Activated CD4-positive, alpha-beta memory T cell treated with anti-CD3 and anti-CD28 coated beads, Interleukin-2, amount 10 ng/mL, durations not matched to agents 7 days and 5 days (primary cell): ENCODE results near the gene DEFB129. TPM values are rescaled to one million over a fixed set of nuclear protein-coding genes. Genes with fewer than 3 reads are reported as not detected.
"Not testable (repeated sequence)": the region's sequence is repeated elsewhere in the genome, so short reads cannot be mapped to it uniquely, and the experiment has no call there.

Experiments used
- CTCF ChIA-PET: fragments of 350-600 bp; sonication (Branson Sonifier 250); formaldehyde crosslinking; loops from one replicate; lab custom pipeline; 2021; ENCODE audit warnings: antibody characterized with exemption, inconsistent platforms; lab: Charles Lee
- POLR2A ChIA-PET: fragments of 350-600 bp; sonication (Branson Sonifier 250); formaldehyde crosslinking; loops from one replicate; lab custom pipeline; 2021; ENCODE audit warnings: antibody characterized with exemption; lab: Charles Lee
- DNase-seq: peaks from one replicate; pipeline ENCODE4 v3.0.0-alpha.2; 2020
- H3K27ac Mint-ChIP-seq: one replicate; pipeline ENCODE4 v1.8.0; 2021; ENCODE audit warnings: mild to moderate bottlenecking, mixed read lengths
- H3K27me3 Mint-ChIP-seq: one replicate; pipeline ENCODE4 v1.8.0; 2021; ENCODE audit warnings: mixed read lengths
- H3K36me3 Mint-ChIP-seq: one replicate; pipeline ENCODE4 v1.8.0; 2021; ENCODE audit warnings: low read depth, mixed read lengths
- H3K4me1 Mint-ChIP-seq: one replicate; pipeline ENCODE4 v1.8.0; 2021; ENCODE audit warnings: mixed read lengths
- H3K4me3 Mint-ChIP-seq: one replicate; pipeline ENCODE4 v1.8.0; 2021; ENCODE audit warnings: mild to moderate bottlenecking, mixed read lengths
- H3K9me3 Mint-ChIP-seq: one replicate; pipeline ENCODE4 v1.8.0; 2021; ENCODE audit warnings: mixed read lengths
- total RNA-seq, 2 experiments: library from RNA; stranded (reverse); gene quantifications; one replicate each; pipeline ENCODE4 v1.2.3, GENCODE V29; 2021

Gene DEFB129
- total RNA-seq, 2 experiments from 2014 or later: not detected

DNA sequence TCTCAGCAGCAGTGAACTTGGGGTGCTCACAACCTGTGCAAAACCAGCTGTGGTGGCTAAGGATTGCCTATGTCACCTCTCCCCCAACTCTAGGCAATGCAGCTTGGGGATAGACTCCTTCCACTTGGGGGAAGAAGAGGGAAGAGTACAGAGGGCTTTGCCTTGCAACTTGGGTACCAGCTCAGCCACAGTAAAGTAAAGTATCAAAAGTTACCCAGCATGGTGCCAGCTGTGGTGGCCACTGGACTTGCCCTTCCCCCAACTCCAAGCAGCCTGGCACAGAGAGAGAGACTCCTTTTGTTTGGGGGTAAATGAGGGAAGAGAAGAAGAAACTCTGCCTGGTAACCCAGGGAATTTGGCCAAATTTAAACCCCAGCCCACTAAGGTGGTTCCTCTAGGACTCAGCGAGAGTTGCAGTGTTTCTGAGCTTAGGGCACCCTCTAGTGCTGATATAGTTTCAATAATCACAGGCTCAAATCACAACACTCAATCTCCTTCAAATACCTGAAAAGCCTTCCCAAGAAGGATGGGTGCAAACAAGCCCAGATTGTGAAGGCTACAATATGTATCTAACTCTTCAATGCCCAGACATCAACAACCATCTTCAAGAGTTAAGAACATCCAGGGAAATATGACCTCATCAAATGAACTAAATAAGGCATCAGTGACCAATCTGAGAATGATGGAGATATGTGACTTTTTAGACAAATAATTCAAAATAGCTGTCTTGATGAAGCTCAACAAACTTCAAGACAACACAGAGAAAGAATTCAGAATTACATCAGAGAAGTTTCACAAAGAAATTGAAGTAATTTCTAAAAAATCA, 7.6 kb upstream of the DEFB129 start:
- H3K4me3 Mint-ChIP-seq: no peak overlapping the region
- CTCF ChIA-PET: no interaction called here
- no peaks in the 10 kb centered on the region for H3K36me3 Mint-ChIP-seq
- H3K27me3 Mint-ChIP-seq: peaks cover 45% of the 10 kb centered on the region
- no peak overlapping the region for H3K27ac Mint-ChIP-seq
- H3K9me3 Mint-ChIP-seq: no peaks in the 10 kb centered on the region
- POLR2A ChIA-PET: no interaction called here
- no peak for DNase-seq
- H3K4me1 Mint-ChIP-seq: no peaks in the 10 kb centered on the region

GRCh38 chr20:221258-221830, 5.7 kb upstream of the DEFB129 start:
- Mint-ChIP-seq H3K27ac (no peak overlapping the region), H3K4me3 (no peak overlapping the region), H3K4me1 (no peaks in the 10 kb centered on the region), H3K36me3 (no peaks in the 10 kb centered on the region), H3K9me3 (no peaks in the 10 kb centered on the region), H3K27me3 (peaks cover 51% of the 10 kb centered on the region)
- ChIA-PET CTCF (interaction anchor here (1.0 kb wide), 1 partner anchor 13 kb away, joined by 3 read pairs; no protein-coding TSS in a partner anchor), POLR2A (no interaction called here)
- DNase-seq: no peak

GRCh38 chr20:225879-226278, 1.2 kb upstream of the DEFB129 start:
- H3K36me3 Mint-ChIP-seq, H3K4me3 Mint-ChIP-seq, H3K27ac Mint-ChIP-seq, CTCF ChIA-PET, DNase-seq, POLR2A ChIA-PET, H3K9me3 Mint-ChIP-seq, H3K4me1 Mint-ChIP-seq: not testable (repeated sequence)
- peaks cover 30% of the 10 kb centered on the region for H3K27me3 Mint-ChIP-seq

DNA sequence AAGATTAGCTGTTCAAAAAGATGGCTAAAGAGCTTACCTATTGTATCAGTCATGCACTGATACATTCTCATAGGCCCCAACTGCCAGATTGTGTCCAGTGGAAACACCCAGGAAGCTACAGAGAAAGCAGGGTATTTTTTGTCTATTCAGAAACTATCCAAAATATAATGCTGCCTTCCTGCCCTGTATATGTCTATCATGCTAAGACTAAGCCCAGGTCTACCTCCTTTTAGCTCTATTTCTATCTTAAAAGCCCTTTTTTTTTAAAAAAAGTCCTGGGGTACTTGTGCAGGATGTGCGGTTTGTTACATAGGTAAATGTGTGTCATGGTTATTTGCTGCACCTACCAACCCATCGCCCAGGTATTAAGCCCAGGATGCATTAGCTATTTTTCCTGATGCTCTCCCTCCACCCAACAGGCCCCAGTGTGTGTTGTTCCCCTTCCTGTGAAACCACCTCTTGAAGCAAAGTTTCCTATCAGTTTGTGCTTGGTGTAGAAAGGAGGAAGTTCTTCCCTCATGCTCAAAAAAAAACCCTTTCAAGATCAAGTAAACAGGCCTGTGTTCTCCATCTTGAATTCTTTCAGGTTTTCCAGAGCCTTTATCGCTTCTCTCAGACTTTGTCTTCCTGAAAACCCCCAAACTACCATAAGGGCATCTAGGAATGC, 514 bp downstream of the DEFB129 start:
- H3K4me3 Mint-ChIP-seq: no peak overlapping the region
- no peaks in the 10 kb centered on the region for H3K36me3 Mint-ChIP-seq
- ChIA-PET CTCF (no interaction called here), POLR2A (interaction anchor here (1.0 kb wide), 1 partner anchor 13 kb away, joined by 3 read pairs; no protein-coding TSS in a partner anchor)
- DNase-seq: no peak
- H3K4me1 Mint-ChIP-seq: peaks cover 6% of the 10 kb centered on the region
- no peaks in the 10 kb centered on the region for H3K9me3 Mint-ChIP-seq
- no peak overlapping the region for H3K27ac Mint-ChIP-seq
- H3K27me3 Mint-ChIP-seq: peaks cover 24% of the 10 kb centered on the region

DNA sequence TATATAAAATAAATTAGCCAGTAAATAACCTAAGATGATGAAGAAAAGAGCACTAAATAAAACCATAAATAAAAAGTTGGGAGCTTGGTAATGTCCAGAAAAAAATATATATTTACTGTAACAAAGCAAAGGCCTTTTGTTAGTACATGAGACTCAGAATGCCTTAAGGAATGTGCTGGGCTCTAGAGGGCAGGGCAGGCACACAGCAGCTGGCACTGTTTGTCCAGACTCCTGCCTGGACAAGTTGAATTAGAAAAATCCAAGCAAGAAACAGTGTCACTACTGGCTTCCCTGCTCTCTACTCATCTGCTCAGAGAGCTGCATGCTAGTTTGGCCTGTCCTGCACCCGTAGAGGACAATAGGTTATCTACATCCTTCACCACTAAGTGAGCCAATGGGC, 8.8 kb downstream of the DEFB129 start:
- DNase-seq: no peak
- no peaks in the 10 kb centered on the region for H3K36me3 Mint-ChIP-seq
- ChIA-PET POLR2A (no interaction called here), CTCF (no interaction called here)
- no peak overlapping the region for H3K4me3 Mint-ChIP-seq
- H3K9me3 Mint-ChIP-seq: no peaks in the 10 kb centered on the region
- peaks cover 22% of the 10 kb centered on the region for H3K4me1 Mint-ChIP-seq
- peaks cover 5% of the 10 kb centered on the region for H3K27me3 Mint-ChIP-seq
- H3K27ac Mint-ChIP-seq: no peak overlapping the region

GRCh38 chr20:237489-237888, 10.4 kb downstream of the DEFB129 start:
- ChIA-PET CTCF (interaction anchor here (1.7 kb wide), 1 partner anchor 29 kb away, joined by 11 read pairs; no protein-coding TSS in a partner anchor), POLR2A (no interaction called here)
- peaks cover 7% of the 10 kb centered on the region for H3K27me3 Mint-ChIP-seq
- H3K27ac Mint-ChIP-seq: peak overlapping the region; percentile 84
- H3K9me3 Mint-ChIP-seq: no peaks in the 10 kb centered on the region
- peak; percentile 19 for DNase-seq
- peak overlapping the region; percentile 61 for H3K4me3 Mint-ChIP-seq
- H3K36me3 Mint-ChIP-seq: no peaks in the 10 kb centered on the region
- peaks cover 22% of the 10 kb centered on the region for H3K4me1 Mint-ChIP-seq

- H3K27ac Mint-ChIP-seq: peak overlapping the region; percentile 84
- peaks cover 22% of the 10 kb centered on the region for H3K4me1 Mint-ChIP-seq
- no peaks in the 10 kb centered on the region for H3K36me3 Mint-ChIP-seq
- H3K27me3 Mint-ChIP-seq: peaks cover 8% of the 10 kb centered on the region
- ChIA-PET CTCF (interaction anchor here (1.7 kb wide), 1 partner anchor 28 kb away, joined by 11 read pairs; no protein-coding TSS in a partner anchor), POLR2A (no interaction called here)
- DNase-seq: no peak
- peak overlapping the region; percentile 61 for H3K4me3 Mint-ChIP-seq
- H3K9me3 Mint-ChIP-seq: no peaks in the 10 kb centered on the region
Observed at GRCh38 chr20:237929-238328, 10.9 kb downstream of the DEFB129 start.

- DNase-seq: no peak
- H3K27me3 Mint-ChIP-seq: peaks cover 20% of the 10 kb centered on the region
- no peak overlapping the region for H3K27ac Mint-ChIP-seq
- H3K4me1 Mint-ChIP-seq: peaks cover 9% of the 10 kb centered on the region
- H3K36me3 Mint-ChIP-seq: no peaks in the 10 kb centered on the region
- POLR2A ChIA-PET: no interaction called here
- CTCF ChIA-PET: interaction anchor here (1.1 to 1.8 kb wide), 2 partner anchors 15 to 23 kb away, joined by 3 to 6 read pairs; no protein-coding TSS in a partner anchor
- H3K9me3 Mint-ChIP-seq: no peaks in the 10 kb centered on the region
- no peak overlapping the region for H3K4me3 Mint-ChIP-seq
Observed at GRCh38 chr20:242905-243304, 15.8 kb downstream of the DEFB129 start.

DNA sequence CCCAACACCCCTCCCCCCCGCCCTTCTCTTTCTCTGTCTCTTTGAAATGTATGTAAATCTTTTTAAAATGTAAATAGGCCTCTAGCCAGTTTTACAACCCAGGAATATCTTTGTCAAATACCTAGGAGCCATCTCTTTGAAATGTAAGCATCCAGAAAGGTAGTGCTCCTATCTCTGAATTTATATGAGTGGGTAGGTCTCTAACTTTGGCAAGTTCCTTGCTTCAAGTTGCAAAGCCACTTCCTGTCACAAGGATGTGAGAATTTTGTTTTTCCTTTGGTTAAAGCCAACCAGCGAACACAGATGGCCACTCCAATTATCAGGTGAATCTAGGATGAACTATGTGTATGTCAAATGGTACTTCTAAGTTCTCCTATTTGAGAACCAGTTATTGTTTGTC, 24.3 kb downstream of the DEFB129 start:
- Mint-ChIP-seq H3K4me3 (no peak overlapping the region), H3K27ac (no peak overlapping the region), H3K4me1 (peaks cover 5% of the 10 kb centered on the region), H3K36me3 (no peaks in the 10 kb centered on the region), H3K27me3 (peaks cover 5% of the 10 kb centered on the region), H3K9me3 (no peaks in the 10 kb centered on the region)
- no peak for DNase-seq
- ChIA-PET POLR2A (no interaction called here), CTCF (no interaction called here)

DNA sequence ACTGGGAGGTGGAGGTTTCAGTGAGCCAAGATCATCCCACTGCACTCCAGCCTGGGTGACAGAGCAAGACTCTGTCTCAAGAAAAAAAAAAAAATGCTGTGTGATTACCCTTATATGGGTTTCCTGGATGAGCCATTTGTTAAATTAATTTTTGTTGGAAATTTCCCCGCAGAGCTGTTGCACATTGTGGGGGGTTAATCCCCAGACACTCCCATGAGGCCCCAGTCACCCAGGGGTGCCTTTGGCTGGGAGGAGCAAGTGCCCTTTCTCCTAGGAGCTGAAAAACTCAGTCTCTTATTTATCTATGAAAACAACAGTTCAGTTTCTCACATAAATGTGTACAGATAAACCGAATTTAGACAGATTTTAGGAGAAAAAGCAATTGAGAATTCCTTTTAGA, 25.7 kb downstream of the DEFB129 start:
- Mint-ChIP-seq H3K36me3 (no peaks in the 10 kb centered on the region), H3K4me1 (peaks cover 5% of the 10 kb centered on the region), H3K9me3 (no peaks in the 10 kb centered on the region), H3K27ac (no peak overlapping the region), H3K27me3 (peaks cover 8% of the 10 kb centered on the region), H3K4me3 (no peak overlapping the region)
- ChIA-PET CTCF (no interaction called here), POLR2A (no interaction called here)
- no peak for DNase-seq

DNA sequence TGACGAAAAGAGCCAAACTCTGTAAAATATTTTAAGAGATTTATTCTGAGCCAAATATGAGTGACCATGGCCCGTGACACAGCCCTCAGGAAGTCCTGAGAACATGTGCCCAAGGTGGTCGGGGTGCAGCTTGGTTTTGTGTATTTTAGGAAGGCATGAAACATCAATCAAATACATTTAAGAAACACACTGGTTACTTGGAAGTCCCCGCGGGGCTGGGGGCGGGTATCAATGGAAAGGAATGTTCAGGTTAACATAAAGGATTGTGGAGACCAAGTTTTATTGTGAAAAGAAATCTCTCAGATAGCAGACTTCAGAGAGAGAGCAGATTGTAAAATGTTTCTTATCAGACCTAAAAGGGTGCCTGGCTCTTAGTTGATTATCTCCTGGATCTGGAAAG, 26.4 kb downstream of the DEFB129 start:
- H3K36me3 Mint-ChIP-seq, POLR2A ChIA-PET, DNase-seq, H3K4me3 Mint-ChIP-seq, H3K27ac Mint-ChIP-seq, CTCF ChIA-PET, H3K9me3 Mint-ChIP-seq: not testable (repeated sequence)
- Mint-ChIP-seq H3K4me1 (peaks cover 11% of the 10 kb centered on the region), H3K27me3 (peaks cover 12% of the 10 kb centered on the region)

DNA sequence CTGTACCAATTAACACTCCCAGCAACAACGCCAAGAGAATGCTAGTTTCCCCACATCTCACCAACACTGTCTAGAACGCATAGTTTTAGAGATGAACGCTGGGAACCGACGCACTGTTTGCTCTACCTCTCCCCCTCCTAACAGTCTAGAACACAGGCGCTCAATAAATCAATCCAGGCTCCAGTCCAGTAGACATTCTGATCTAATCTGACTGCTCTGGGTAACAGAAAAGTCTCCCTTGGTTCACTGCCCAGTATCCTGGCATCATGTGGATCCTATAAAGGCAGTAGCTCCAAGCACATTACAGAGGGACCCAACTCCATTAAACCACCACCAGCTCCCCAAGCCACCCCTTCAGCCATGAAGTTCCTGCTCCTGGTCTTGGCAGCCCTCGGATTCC, 30.4 kb downstream of the DEFB129 start, which contains the start of gene DEFB132:
TSS of gene DEFB132 (plus strand) at position 306 of the 400 bp plus-strand sequence. CDS start at position 361, 55 bp downstream.
- Mint-ChIP-seq H3K4me1 (peaks cover 17% of the 10 kb centered on the region), H3K36me3 (no peaks in the 10 kb centered on the region), H3K27me3 (peaks cover 11% of the 10 kb centered on the region), H3K9me3 (no peaks in the 10 kb centered on the region), H3K27ac (no peak within 1 kb of the TSS), H3K4me3 (no peak within 1 kb of the TSS)
- CTCF ChIA-PET: interaction anchor here (0.7 to 2.8 kb wide), 3 partner anchors 9 to 73 kb away, joined by 4 to 9 read pairs (median 8); no protein-coding TSS in a partner anchor
- no peak for DNase-seq
- POLR2A ChIA-PET: interaction anchor here (0.6 kb wide), 1 partner anchor 11 kb away, joined by 3 read pairs; no protein-coding TSS in a partner anchor
